ENCODE measurements around the gene CLDN16. TPM values are rescaled to one million over a fixed set of nuclear protein-coding genes. Genes with fewer than 3 reads are reported as not detected.

Gene CLDN16
- polyA plus RNA-seq, 1 donor (not counting 4 experiments of a cell fraction or from before 2014, with no cell fraction given) = 0.88 TPM

- Histone ChIP-seq H3K9me3 (ENCODE audit: control insufficient read depth, low read depth, low read length) (no peaks in the 10 kb centered on the region), H3K4me1 (ENCODE audit: control insufficient read depth, extremely low read depth, insufficient read depth, low read length) (peaks cover 21% of the 10 kb centered on the region), H3K36me3 (ENCODE audit: control insufficient read depth in 2 of 2, extremely low read depth in 1 of 2, insufficient read depth in 2 of 2, low read length in 2 of 2) (no peaks in the 10 kb centered on the region), H3K27ac (ENCODE audit: control insufficient read depth, insufficient read depth, low read length) (no peak overlapping the region), H2AFZ (ENCODE audit: control insufficient read depth, low read length) (no peak overlapping the region), H4K20me1 (ENCODE audit: control insufficient read depth, extremely low read depth, insufficient read depth, low read length) (no peaks in the 10 kb centered on the region), H3K79me2 (ENCODE audit: control insufficient read depth, insufficient read depth, low read length) (no peaks in the 10 kb centered on the region), H3K27me3 (ENCODE audit: control insufficient read depth, extremely low read depth, insufficient read depth, low read length) (no peaks in the 10 kb centered on the region), H3K4me2 (ENCODE audit: control insufficient read depth, extremely low read depth, insufficient read depth, low read depth, low read length) (no peak overlapping the region), H3K4me3 (ENCODE audit: control insufficient read depth in 2 of 3, extremely low read depth in 1 of 3, insufficient read depth in 2 of 3, low read depth in 1 of 3, low read length in 3 of 3) (no peak overlapping the region), H3K9me1 (ENCODE audit: control insufficient read depth, extremely low read depth, insufficient read depth, low read length) (no peaks in the 10 kb centered on the region), H3K9ac (ENCODE audit: control insufficient read depth, extremely low read depth, insufficient read depth, low read length) (no peak overlapping the region)
- TF ChIP-seq EZH2 (IDR thresholded peaks at IDR 0.05; ENCODE audit: low read length) = no peak
- no peak for TF ChIP-seq CTCF (optimal IDR thresholded peaks at IDR 0.05 in 1 of 3, IDR thresholded peaks at IDR 0.05 in 1 of 3, conservative IDR thresholded peaks at IDR 0.05 in 1 of 3; ENCODE audit: extremely low read depth in 1 of 3, insufficient read depth in 2 of 3, low read length in 3 of 3)
- dilution Hi-C loops (cut with MboI; ENCODE audit: extremely low pct_ligation_motif_present, low sequenced_read_pairs) = no loop called here
- no peak for FAIRE-seq
- no peak for DNase-seq (ENCODE audit: low read depth, low spot score)
These were observed 26.2 kb upstream of the CLDN16 start for GRCh38 chr3:190361791-190362190.

GRCh38 chr3:190362258-190362657 lies 25.7 kb upstream of the CLDN16 start:
- Histone ChIP-seq H3K36me3 (ENCODE audit: control insufficient read depth in 2 of 2, extremely low read depth in 1 of 2, insufficient read depth in 2 of 2, low read length in 2 of 2) (no peaks in the 10 kb centered on the region), H3K9me3 (ENCODE audit: control insufficient read depth, low read depth, low read length) (no peaks in the 10 kb centered on the region), H3K9me1 (ENCODE audit: control insufficient read depth, extremely low read depth, insufficient read depth, low read length) (no peaks in the 10 kb centered on the region), H3K4me1 (ENCODE audit: control insufficient read depth, extremely low read depth, insufficient read depth, low read length) (peaks cover 16% of the 10 kb centered on the region), H3K4me3 (ENCODE audit: control insufficient read depth in 2 of 3, extremely low read depth in 1 of 3, insufficient read depth in 2 of 3, low read depth in 1 of 3, low read length in 3 of 3) (no peak overlapping the region), H2AFZ (ENCODE audit: control insufficient read depth, low read length) (no peak overlapping the region), H3K27ac (ENCODE audit: control insufficient read depth, insufficient read depth, low read length) (no peak overlapping the region), H3K79me2 (ENCODE audit: control insufficient read depth, insufficient read depth, low read length) (no peaks in the 10 kb centered on the region), H3K4me2 (ENCODE audit: control insufficient read depth, extremely low read depth, insufficient read depth, low read depth, low read length) (no peak overlapping the region), H3K27me3 (ENCODE audit: control insufficient read depth, extremely low read depth, insufficient read depth, low read length) (no peaks in the 10 kb centered on the region), H4K20me1 (ENCODE audit: control insufficient read depth, extremely low read depth, insufficient read depth, low read length) (no peaks in the 10 kb centered on the region), H3K9ac (ENCODE audit: control insufficient read depth, extremely low read depth, insufficient read depth, low read length) (no peak overlapping the region)
- dilution Hi-C loops (cut with MboI; ENCODE audit: extremely low pct_ligation_motif_present, low sequenced_read_pairs) = no loop called here
- TF ChIP-seq EZH2 (IDR thresholded peaks at IDR 0.05; ENCODE audit: low read length) = no peak
- no peak for TF ChIP-seq CTCF (optimal IDR thresholded peaks at IDR 0.05 in 1 of 3, IDR thresholded peaks at IDR 0.05 in 1 of 3, conservative IDR thresholded peaks at IDR 0.05 in 1 of 3; ENCODE audit: extremely low read depth in 1 of 3, insufficient read depth in 2 of 3, low read length in 3 of 3)
- FAIRE-seq (no peak), DNase-seq (ENCODE audit: low read depth, low spot score) (no peak)
